Measurements from ENCODE around the gene OR4N5. TPM values are rescaled to one million over a fixed set of nuclear protein-coding genes. Genes with fewer than 3 reads are reported as not detected.

OR4N5 gene
- total RNA-seq, 2 donors from 2014 or later, result not detected

GRCh38 chr14:20191396-20191795 is 52.8 kb downstream of the OR4N5 start:
- DNase-seq (ENCODE audit: low spot score), result no peak
- intact Hi-C loops (cut with DNase I), result no loop called here

- intact Hi-C loops (cut with DNase I), result no loop called here
- no peak for DNase-seq (ENCODE audit: low spot score)
Observed at GRCh38 chr14:20194101-20194500, 55.5 kb downstream of the OR4N5 start.

Other genes with a start within 250 kb of the OR4N5 start
- gene OR4K5, start 218.2 kb upstream of the OR4N5 start, total RNA-seq, result not detected
- not detected for gene OR4K1, start 207.9 kb upstream of the OR4N5 start, total RNA-seq
- not detected for gene OR4K15, start 163.2 kb upstream of the OR4N5 start, total RNA-seq
- not detected for gene OR4Q2, start 136.7 kb upstream of the OR4N5 start, total RNA-seq
- not detected for gene OR4K14, start 119.5 kb upstream of the OR4N5 start, total RNA-seq
- not detected for gene OR4K13, start 102.8 kb upstream of the OR4N5 start, total RNA-seq
- gene OR4L1, start 78.8 kb upstream of the OR4N5 start, total RNA-seq, result not detected
- gene OR4K17, start 28.1 kb upstream of the OR4N5 start, total RNA-seq, result not detected
- not detected for gene OR11G2, start 52.1 kb downstream of the OR4N5 start, total RNA-seq
- gene OR11H6, start 84.9 kb downstream of the OR4N5 start, total RNA-seq, result not detected
- not detected for gene OR11H7, start 90.2 kb downstream of the OR4N5 start, total RNA-seq
- not detected for gene OR11H4, start 100.5 kb downstream of the OR4N5 start, total RNA-seq
- 10 to 100 TPM; 12.4 to 15.0 TPM for gene TTC5, start 167.1 kb downstream of the OR4N5 start, total RNA-seq
- 10 to 100 TPM; 28.9 to 31.1 TPM for gene CCNB1IP1, start 194.5 kb downstream of the OR4N5 start, total RNA-seq
- gene PARP2, start 204.8 kb downstream of the OR4N5 start, total RNA-seq, result 10 to 100 TPM; 11.9 to 15.5 TPM

All from posterior vena cava (tissue), 2 donors.